GM15510 (cell line): ENCODE data around the gene ZKSCAN8.

Experiments used
- POLR2A ChIP-seq: IDR thresholded peaks from 3 replicates; pipeline ENCODE4 v1.6.1; 2011; ENCODE audit warnings: borderline replicate concordance; ENCODE audit not compliant: insufficient read length; ENCODE audit errors: extremely low read depth

ZKSCAN8 gene

GRCh38 chr6:28167926-28168325 lies 26.2 kb downstream of the ZKSCAN8 start:
- no peak for TF ChIP-seq POLR2A

- TF ChIP-seq POLR2A: no peak
Measured at GRCh38 chr6:28171271-28171670, 29.6 kb downstream of the ZKSCAN8 start.

DNA sequence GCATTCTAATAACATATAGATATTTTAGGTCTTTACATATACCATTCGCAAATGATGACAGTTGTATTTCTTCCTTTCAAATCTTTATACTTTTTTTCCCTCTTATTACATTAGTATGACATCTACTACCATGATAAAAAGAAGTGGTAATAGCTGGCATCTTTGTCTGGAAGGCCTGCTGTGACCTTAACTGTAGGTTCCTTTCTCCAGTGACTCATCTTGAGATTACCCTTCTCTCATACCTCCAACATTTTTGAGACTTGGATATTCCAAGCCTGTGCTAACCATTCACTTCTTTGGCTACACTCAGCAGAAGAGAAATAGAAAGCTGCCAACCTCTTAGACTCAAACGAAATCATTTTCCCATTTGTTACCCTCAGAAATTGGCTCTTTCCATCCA lies 30.3 kb downstream of the ZKSCAN8 start:
- TF ChIP-seq POLR2A: no peak

DNA sequence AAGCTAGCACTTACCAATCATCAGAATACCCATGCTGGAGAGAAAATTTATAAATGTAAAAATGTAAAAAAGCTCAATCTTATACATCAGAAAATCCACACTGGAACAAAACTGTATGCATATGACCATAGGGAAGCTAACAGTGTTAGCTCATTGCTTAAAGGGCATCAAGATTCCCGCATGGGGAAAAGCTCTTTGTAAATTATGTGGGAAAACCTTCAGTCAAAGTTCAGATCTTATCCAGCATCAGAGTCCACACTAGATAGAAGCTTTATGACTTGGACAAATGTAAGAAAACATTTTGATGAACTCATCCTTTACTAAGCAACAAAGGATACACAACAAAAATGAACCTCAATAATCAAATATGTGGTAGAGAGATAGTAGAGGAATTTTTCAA lies 34.7 kb downstream of the ZKSCAN8 start:
- no peak for TF ChIP-seq POLR2A

DNA sequence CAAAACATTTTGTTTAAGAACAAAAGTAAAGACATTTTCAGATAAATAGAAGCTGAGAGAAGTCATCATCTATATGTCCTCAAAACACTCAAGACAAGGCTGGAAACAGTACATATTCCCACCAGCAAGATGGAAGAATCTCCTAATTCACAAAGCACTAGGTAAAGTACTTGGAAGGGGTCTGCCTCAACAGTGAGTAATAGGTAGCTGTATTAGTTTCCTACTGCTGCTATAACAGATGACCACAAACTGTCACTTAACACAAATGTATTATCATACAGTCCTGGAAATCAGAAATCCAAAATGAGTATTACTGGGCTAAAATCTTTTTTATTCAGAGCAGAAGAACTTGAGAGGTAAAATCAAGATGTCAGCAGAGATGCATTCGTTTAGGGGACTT lies 40.6 kb downstream of the ZKSCAN8 start:
- no peak for TF ChIP-seq POLR2A

- no peak for TF ChIP-seq POLR2A
Measured at GRCh38 chr6:28188111-28188979, 46.7 kb downstream of the ZKSCAN8 start.

GRCh38 chr6:28200020-28200419 lies 58.3 kb downstream of the ZKSCAN8 start:
- no peak for TF ChIP-seq POLR2A

DNA sequence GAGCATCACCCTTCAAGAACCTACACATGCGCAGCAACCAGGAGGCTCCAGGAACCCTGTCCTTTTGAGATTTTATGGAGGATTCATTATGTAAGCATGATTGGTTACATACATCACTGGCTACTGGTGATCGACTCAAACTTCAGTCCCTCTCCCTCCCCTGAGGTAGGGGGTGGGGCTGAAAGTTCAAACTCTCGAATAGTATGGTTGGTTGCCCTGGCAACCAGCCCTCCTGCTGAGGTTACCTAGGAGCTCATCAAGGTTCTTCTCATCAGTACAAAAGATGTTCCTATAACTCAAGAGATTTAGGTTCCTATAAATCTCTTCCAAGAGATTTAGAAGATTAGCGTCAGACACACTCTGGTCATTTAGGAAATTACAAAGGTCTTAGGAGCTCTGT lies 61.5 kb downstream of the ZKSCAN8 start:
- TF ChIP-seq POLR2A: no peak

- TF ChIP-seq POLR2A: no peak
Measured at GRCh38 chr6:28205879-28206278, 64.2 kb downstream of the ZKSCAN8 start.

- no peak for TF ChIP-seq POLR2A
Measured at GRCh38 chr6:28206527-28206926, 64.8 kb downstream of the ZKSCAN8 start.

DNA sequence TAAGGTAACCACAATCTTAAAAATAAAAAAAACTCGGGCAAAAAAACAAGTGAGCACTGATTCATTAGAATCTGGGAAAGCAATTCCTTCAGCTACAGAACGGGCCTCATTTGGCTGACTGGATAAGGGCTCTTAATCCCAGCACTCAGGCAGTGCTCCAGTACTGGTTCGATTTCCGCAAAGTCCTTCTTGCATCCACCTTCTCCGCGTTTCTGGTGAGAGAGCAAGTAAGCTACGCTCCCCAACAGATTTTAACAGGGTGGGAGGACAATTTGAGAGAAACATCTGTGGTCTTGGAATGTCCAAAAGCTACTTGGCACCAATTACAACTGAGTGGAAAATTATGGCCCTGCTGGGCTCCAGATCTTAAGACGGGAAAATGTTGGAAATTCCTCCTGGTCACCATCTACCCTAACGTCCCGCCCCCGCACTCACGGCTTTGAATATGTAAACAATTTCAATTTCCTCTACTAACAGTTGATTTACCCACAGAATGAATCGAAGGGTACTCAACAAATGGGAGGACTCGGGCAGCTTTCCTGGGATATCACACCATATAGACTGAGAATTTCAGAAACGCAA lies 65.3 kb downstream of the ZKSCAN8 start:
- TF ChIP-seq POLR2A: no peak

DNA sequence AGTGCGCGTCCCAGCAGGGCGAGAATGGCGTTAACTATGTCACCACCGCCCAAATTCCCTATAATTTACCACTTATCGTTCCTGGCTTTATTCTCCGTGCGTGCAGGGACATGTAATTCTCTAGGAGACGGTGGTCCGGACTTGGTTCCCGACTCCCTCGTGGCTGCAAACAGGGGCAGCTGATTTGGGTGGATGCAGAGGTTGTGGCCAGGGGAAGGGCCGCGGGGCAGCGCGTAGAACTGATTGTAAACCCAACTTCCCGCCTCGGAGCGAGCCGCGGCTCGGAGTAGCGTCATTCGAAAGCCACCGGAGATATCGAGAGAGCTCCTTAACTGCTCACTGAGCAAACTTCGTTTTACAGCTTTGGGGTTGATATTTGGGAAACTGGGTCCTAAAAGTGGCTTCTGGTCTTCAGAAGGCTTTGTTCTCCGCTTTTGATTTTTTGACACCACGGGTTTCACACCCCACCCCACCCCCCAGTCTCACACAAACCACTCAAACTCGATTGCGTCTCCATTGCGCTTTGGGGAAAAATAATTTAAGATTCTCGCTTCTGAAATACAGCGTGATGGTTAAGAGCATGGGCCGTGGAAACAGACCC lies 65.9 kb downstream of the ZKSCAN8 start:
- no peak for TF ChIP-seq POLR2A

GRCh38 chr6:28208111-28208659 lies 66.5 kb downstream of the ZKSCAN8 start:
- TF ChIP-seq POLR2A: no peak
